HG02642 (cell line): ENCODE data around the gene PODXL.
"Not testable (repeated sequence)": the region's sequence is repeated elsewhere in the genome, so short reads cannot be mapped to it uniquely, and the experiment has no call there.

ENCODE experiments used
- ATAC-seq: cut with Tn5 transposase; IDR thresholded peaks from one replicate; pipeline ENCODE4 v1.9.1; 2021; ENCODE audit warnings: mild to moderate bottlenecking; ENCODE audit not compliant: unreplicated experiment, poor library complexity

The PODXL gene

GRCh38 chr7:131513245-131514061, 43.0 kb downstream of the PODXL start:
- peak; percentile 95 for ATAC-seq

GRCh38 chr7:131511774-131512535, 44.5 kb downstream of the PODXL start:
- no peak for ATAC-seq

GRCh38 chr7:131511071-131511470, 45.4 kb downstream of the PODXL start:
- ATAC-seq: no peak

- no peak for ATAC-seq
Observed at GRCh38 chr7:131509781-131510180, 46.6 kb downstream of the PODXL start.

GRCh38 chr7:131508754-131509486, 47.5 kb downstream of the PODXL start:
- ATAC-seq: no peak

GRCh38 chr7:131507592-131508331, 48.7 kb downstream of the PODXL start:
- ATAC-seq: peak; percentile 45

- ATAC-seq: no peak
Observed at GRCh38 chr7:131506597-131506996, 49.8 kb downstream of the PODXL start.

GRCh38 chr7:131505636-131506557, 50.5 kb downstream of the PODXL start:
- no peak for ATAC-seq

- ATAC-seq: not testable (repeated sequence)
Observed at GRCh38 chr7:131505037-131505620, 51.3 kb downstream of the PODXL start.

- ATAC-seq: no peak
Observed at GRCh38 chr7:131504157-131504899, 52.1 kb downstream of the PODXL start.

- ATAC-seq: no peak
Observed at GRCh38 chr7:131503639-131504038, 52.8 kb downstream of the PODXL start.

- no peak for ATAC-seq
Observed at GRCh38 chr7:131502810-131503508, 53.5 kb downstream of the PODXL start.

GRCh38 chr7:131501930-131502685, 54.3 kb downstream of the PODXL start:
- ATAC-seq: no peak

- ATAC-seq: peak; percentile 76
Observed at GRCh38 chr7:131501422-131501821, 55.0 kb downstream of the PODXL start.

GRCh38 chr7:131500357-131500756, 56.1 kb downstream of the PODXL start:
- no peak for ATAC-seq

- no peak for ATAC-seq
Observed at GRCh38 chr7:131499801-131500200, 56.6 kb downstream of the PODXL start.
